OCI-LY7 (cell line): Measurements from ENCODE around the gene LAMA3.

ENCODE experiments used
- CTCF ChIP-seq: fragments of 200-600 bp; sonication (generic); conservative IDR thresholded peaks from 2 replicates; pipeline ENCODE4 v1.5.1; 2014; ENCODE audit warnings: mild to moderate bottlenecking, antibody characterized with exemption, low read length, moderate library complexity, mixed read lengths
- EZH2phosphoT487 ChIP-seq: fragments of 200-600 bp; sonication (generic); IDR thresholded peaks from 2 replicates; pipeline ENCODE4 v1.6.1; 2018; ENCODE audit warnings: low read depth, borderline replicate concordance, mild to moderate bottlenecking, mixed run types, antibody characterized with exemption, low read length, moderate library complexity, mixed read lengths

DNA sequence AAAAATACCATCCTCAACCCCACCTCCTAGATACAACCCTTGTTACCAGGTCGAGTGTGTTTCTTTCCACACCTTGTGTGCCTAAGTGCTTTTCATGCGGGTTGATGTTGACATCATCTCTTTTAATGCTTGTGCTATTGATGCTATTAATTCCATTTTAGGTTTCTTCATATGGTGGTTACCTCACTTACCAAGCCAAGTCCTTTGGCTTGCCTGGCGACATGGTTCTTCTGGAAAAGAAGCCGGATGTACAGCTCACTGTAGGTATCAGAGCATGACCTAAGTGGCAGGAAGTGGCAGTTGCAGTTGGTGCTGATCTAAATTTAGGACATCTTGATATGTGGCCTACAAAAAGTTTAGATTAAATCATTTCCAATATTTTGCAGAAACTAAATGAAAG, 175.4 kb downstream of the LAMA3 start:
- TF ChIP-seq CTCF (no peak), EZH2phosphoT487 (no peak)
